ENCODE measurements around the gene SYT1. TPM values are rescaled to one million over a fixed set of nuclear protein-coding genes. Genes with fewer than 3 reads are reported as not detected.

The SYT1 gene
- total RNA-seq, 1 experiment from 2014 or later = 15.8 TPM

GRCh38 chr12:79329933-79330332 lies 465.4 kb downstream of the SYT1 start:
- Histone ChIP-seq H3K79me2 (ENCODE audit: insufficient read depth, low read length) (no peaks in the 10 kb centered on the region), H3K79me1 (ENCODE audit: insufficient read depth, low read depth, low read length, poor library complexity, severe bottlenecking) (no peaks in the 10 kb centered on the region), H2AK5ac (ENCODE audit: insufficient read length, low read length) (no peak overlapping the region), H4K8ac (replicated peaks; ENCODE audit: insufficient read length, low read depth, low read length) (no peak overlapping the region), H3K4ac (ENCODE audit: low read depth, low read length) (no peak overlapping the region), H2BK15ac (ENCODE audit: low read depth, low read length) (no peak overlapping the region), H2BK120ac (ENCODE audit: low read depth, low read length, poor library complexity, severe bottlenecking) (no peak overlapping the region), H2BK20ac (ENCODE audit: low read depth, low read length, poor library complexity, severe bottlenecking) (no peak overlapping the region), H2AFZ (ENCODE audit: low read length) (no peak overlapping the region), H3K4me2 (ENCODE audit: insufficient read depth, insufficient read length, low read length) (no peak overlapping the region), H3K9me3 (ENCODE audit: control insufficient read depth, low read depth, low read length) (no peaks in the 10 kb centered on the region), H2BK5ac (ENCODE audit: insufficient read length, low read length) (no peak overlapping the region), H3K9ac (ENCODE audit: extremely low read depth, insufficient read length, low read length) (no peak overlapping the region), H3K14ac (ENCODE audit: insufficient read depth, low read length) (no peak overlapping the region), H3K23ac (ENCODE audit: insufficient read length, low read depth, low read length) (no peak overlapping the region), H3K27ac (ENCODE audit: insufficient read length, low read depth, low read length) (no peak overlapping the region), H4K5ac (ENCODE audit: insufficient read length, low read depth, low read length) (no peak overlapping the region), H4K91ac (ENCODE audit: insufficient read length, low read depth, low read length) (no peak overlapping the region), H4K20me1 (ENCODE audit: control insufficient read depth, insufficient read depth, insufficient read length) (no peaks in the 10 kb centered on the region), H3K18ac (ENCODE audit: insufficient read length, low read depth, low read length) (no peak overlapping the region), H3K4me1 (ENCODE audit: insufficient read depth, low read length) (0 out of 2 replicates have a peak, but pooled peaks cover 2% of the 10 kb centered on the region), H3T11ph (ENCODE audit: low read length) (no peak overlapping the region), H2BK12ac (ENCODE audit: insufficient read length, low read depth, low read length) (no peak overlapping the region), H3K56ac (ENCODE audit: insufficient read length, low read depth, low read length) (no peak overlapping the region), H3K27me3 (ENCODE audit: insufficient read depth, low read length) (no peaks in the 10 kb centered on the region), H3K23me2 (ENCODE audit: insufficient read length, low read depth, low read length, poor library complexity, severe bottlenecking) (no peaks in the 10 kb centered on the region)
- DNase-seq = no peak
- TF ChIP-seq, protein P1, sequence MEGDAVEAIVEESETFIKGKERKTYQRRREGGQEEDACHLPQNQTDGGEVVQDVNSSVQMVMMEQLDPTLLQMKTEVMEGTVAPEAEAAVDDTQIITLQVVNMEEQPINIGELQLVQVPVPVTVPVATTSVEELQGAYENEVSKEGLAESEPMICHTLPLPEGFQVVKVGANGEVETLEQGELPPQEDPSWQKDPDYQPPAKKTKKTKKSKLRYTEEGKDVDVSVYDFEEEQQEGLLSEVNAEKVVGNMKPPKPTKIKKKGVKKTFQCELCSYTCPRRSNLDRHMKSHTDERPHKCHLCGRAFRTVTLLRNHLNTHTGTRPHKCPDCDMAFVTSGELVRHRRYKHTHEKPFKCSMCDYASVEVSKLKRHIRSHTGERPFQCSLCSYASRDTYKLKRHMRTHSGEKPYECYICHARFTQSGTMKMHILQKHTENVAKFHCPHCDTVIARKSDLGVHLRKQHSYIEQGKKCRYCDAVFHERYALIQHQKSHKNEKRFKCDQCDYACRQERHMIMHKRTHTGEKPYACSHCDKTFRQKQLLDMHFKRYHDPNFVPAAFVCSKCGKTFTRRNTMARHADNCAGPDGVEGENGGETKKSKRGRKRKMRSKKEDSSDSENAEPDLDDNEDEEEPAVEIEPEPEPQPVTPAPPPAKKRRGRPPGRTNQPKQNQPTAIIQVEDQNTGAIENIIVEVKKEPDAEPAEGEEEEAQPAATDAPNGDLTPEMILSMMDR (conservative IDR thresholded peaks at IDR 0.05) = no peak
- WGBS (ENCODE audit: extremely low coverage, insufficient read length, low lambda C conversion rate) = no CpG with 5 or more reads among the region's 2 CpGs
- Mint-ChIP-seq H3K9me3 (no peaks in the 10 kb centered on the region), H3K27ac (peak overlapping the region in 2 of 3 experiments; percentile 16 to 55; a peak in 1 of 7 replicates), H3K27me3 (ENCODE audit: low read depth) (no peaks in the 10 kb centered on the region), H3K36me3 (ENCODE audit: insufficient read depth in 1 of 3, low read depth in 3 of 3) (peaks cover 0 to 5% (median 0%) of the 10 kb centered on the region in 3 experiments; a peak in 1 of 7 replicates), H3K4me3 (no peak overlapping the region), H3K4me1 (peaks cover 19% of the 10 kb centered on the region in 2 experiments)

All from H9 (cell line).